ENCODE measurements around the gene UBL4B.

The UBL4B gene

GRCh38 chr1:110136911-110137310 is 24.7 kb downstream of the UBL4B start:
- H3K9me3 ChIP-seq (ENCODE audit: control insufficient read depth, insufficient read depth, low read length), result no peaks in the 10 kb centered on the region
- TF ChIP-seq CTCF (IDR thresholded peaks at IDR 0.05; ENCODE audit: low read depth, low read length, poor library complexity, severe bottlenecking), result no peak
- TF ChIP-seq EZH2phosphoT487 (IDR thresholded peaks at IDR 0.05; ENCODE audit: borderline replicate concordance, low read length), result no peak
- H3F3A ChIP-seq (ENCODE audit: control insufficient read depth, insufficient read depth), result no peaks in the 10 kb centered on the region
- H3K4me3 ChIP-seq (ENCODE audit: low read length), result no peak overlapping the region
- no peak overlapping the region for H3K4me2 ChIP-seq (ENCODE audit: low read length)
- no peaks in the 10 kb centered on the region for H4K20me1 ChIP-seq (ENCODE audit: control insufficient read depth, insufficient read depth, low read depth, low read length)
- H3K79me2 ChIP-seq (ENCODE audit: control insufficient read depth, low read length), result no peaks in the 10 kb centered on the region
- H3K27me3 ChIP-seq (ENCODE audit: control insufficient read depth, low read length), result peaks cover 19% of the 10 kb centered on the region
- H3K27ac ChIP-seq (ENCODE audit: low read depth, low read length), result no peak overlapping the region
- H3K36me3 ChIP-seq (ENCODE audit: control insufficient read depth, low read length), result no peaks in the 10 kb centered on the region
- H3K4me1 ChIP-seq (ENCODE audit: control insufficient read depth, low read length), result no peaks in the 10 kb centered on the region
- H3K9me2 ChIP-seq (replicated peaks; ENCODE audit: control insufficient read depth, low read length), result no peaks in the 10 kb centered on the region

- Histone ChIP-seq H3K27me3 (ENCODE audit: control insufficient read depth, low read length) (peaks cover 28% of the 10 kb centered on the region), H4K20me1 (ENCODE audit: control insufficient read depth, insufficient read depth, low read depth, low read length) (no peaks in the 10 kb centered on the region), H3K36me3 (ENCODE audit: control insufficient read depth, low read length) (no peaks in the 10 kb centered on the region), H3F3A (ENCODE audit: control insufficient read depth, insufficient read depth) (no peaks in the 10 kb centered on the region), H3K4me2 (ENCODE audit: low read length) (no peak overlapping the region), H3K27ac (ENCODE audit: low read depth, low read length) (no peak overlapping the region), H3K79me2 (ENCODE audit: control insufficient read depth, low read length) (no peaks in the 10 kb centered on the region), H3K4me1 (ENCODE audit: control insufficient read depth, low read length) (no peaks in the 10 kb centered on the region), H3K9me2 (replicated peaks; ENCODE audit: control insufficient read depth, low read length) (no peaks in the 10 kb centered on the region), H3K9me3 (ENCODE audit: control insufficient read depth, insufficient read depth, low read length) (no peaks in the 10 kb centered on the region), H3K4me3 (ENCODE audit: low read length) (no peak overlapping the region)
- TF ChIP-seq CTCF (IDR thresholded peaks at IDR 0.05; ENCODE audit: low read depth, low read length, poor library complexity, severe bottlenecking) (no peak), EZH2phosphoT487 (IDR thresholded peaks at IDR 0.05; ENCODE audit: borderline replicate concordance, low read length) (no peak)
Measured at GRCh38 chr1:110138956-110139355, 26.7 kb downstream of the UBL4B start.

- TF ChIP-seq CTCF (IDR thresholded peaks at IDR 0.05; ENCODE audit: low read depth, low read length, poor library complexity, severe bottlenecking) (no peak), EZH2phosphoT487 (IDR thresholded peaks at IDR 0.05; ENCODE audit: borderline replicate concordance, low read length) (no peak)
- H3K9me2 ChIP-seq (replicated peaks; ENCODE audit: control insufficient read depth, low read length), result no peaks in the 10 kb centered on the region
- no peak overlapping the region for H3K27ac ChIP-seq (ENCODE audit: low read depth, low read length)
- H3K27me3 ChIP-seq (ENCODE audit: control insufficient read depth, low read length), result peaks cover 58% of the 10 kb centered on the region
- no peaks in the 10 kb centered on the region for H3K79me2 ChIP-seq (ENCODE audit: control insufficient read depth, low read length)
- H3K4me1 ChIP-seq (ENCODE audit: control insufficient read depth, low read length), result no peaks in the 10 kb centered on the region
- no peaks in the 10 kb centered on the region for H4K20me1 ChIP-seq (ENCODE audit: control insufficient read depth, insufficient read depth, low read depth, low read length)
- no peak overlapping the region for H3K4me3 ChIP-seq (ENCODE audit: low read length)
- no peak overlapping the region for H3K4me2 ChIP-seq (ENCODE audit: low read length)
- no peaks in the 10 kb centered on the region for H3K36me3 ChIP-seq (ENCODE audit: control insufficient read depth, low read length)
- no peaks in the 10 kb centered on the region for H3K9me3 ChIP-seq (ENCODE audit: control insufficient read depth, insufficient read depth, low read length)
- H3F3A ChIP-seq (ENCODE audit: control insufficient read depth, insufficient read depth), result no peaks in the 10 kb centered on the region
Measured at GRCh38 chr1:110144366-110144765, 32.1 kb downstream of the UBL4B start.

GRCh38 chr1:110148961-110149360 is 36.7 kb downstream of the UBL4B start:
- H3K27ac ChIP-seq (ENCODE audit: low read depth, low read length), result no peak overlapping the region
- TF ChIP-seq CTCF (IDR thresholded peaks at IDR 0.05; ENCODE audit: low read depth, low read length, poor library complexity, severe bottlenecking) (peak; percentile 56), EZH2phosphoT487 (IDR thresholded peaks at IDR 0.05; ENCODE audit: borderline replicate concordance, low read length) (no peak)
- no peaks in the 10 kb centered on the region for H3K79me2 ChIP-seq (ENCODE audit: control insufficient read depth, low read length)
- H3K4me1 ChIP-seq (ENCODE audit: control insufficient read depth, low read length), result no peaks in the 10 kb centered on the region
- no peak overlapping the region for H3K4me2 ChIP-seq (ENCODE audit: low read length)
- no peak overlapping the region for H3K4me3 ChIP-seq (ENCODE audit: low read length)
- H3K27me3 ChIP-seq (ENCODE audit: control insufficient read depth, low read length), result peaks cover 60% of the 10 kb centered on the region
- no peaks in the 10 kb centered on the region for H3K36me3 ChIP-seq (ENCODE audit: control insufficient read depth, low read length)
- H3K9me2 ChIP-seq (replicated peaks; ENCODE audit: control insufficient read depth, low read length), result no peaks in the 10 kb centered on the region
- no peaks in the 10 kb centered on the region for H3K9me3 ChIP-seq (ENCODE audit: control insufficient read depth, insufficient read depth, low read length)
- no peaks in the 10 kb centered on the region for H4K20me1 ChIP-seq (ENCODE audit: control insufficient read depth, insufficient read depth, low read depth, low read length)
- H3F3A ChIP-seq (ENCODE audit: control insufficient read depth, insufficient read depth), result no peaks in the 10 kb centered on the region

Measured in DOHH2 (cell line).